ENCODE measurements around the gene STX16.

STX16 gene

GRCh38 chr20:58652606-58653294, 1.7 kb downstream of the STX16 start:
- no peak for DNase-seq

GRCh38 chr20:58654337-58654736, 3.3 kb downstream of the STX16 start:
- no peak for DNase-seq

- DNase-seq = no peak
These were observed 4.4 kb downstream of the STX16 start for GRCh38 chr20:58655328-58656107.

- DNase-seq = no peak
These were observed 5.7 kb downstream of the STX16 start for GRCh38 chr20:58656831-58657230.

- no peak for DNase-seq
These were observed 6.2 kb downstream of the STX16 start for GRCh38 chr20:58657262-58657661.

- no peak for DNase-seq
These were observed 6.9 kb downstream of the STX16 start for GRCh38 chr20:58657986-58658385.

- no peak for DNase-seq
These were observed 7.7 kb downstream of the STX16 start for GRCh38 chr20:58658760-58659159.

- DNase-seq = no peak
These were observed 8.8 kb downstream of the STX16 start for GRCh38 chr20:58659841-58660240.

GRCh38 chr20:58660855-58661597, 9.9 kb downstream of the STX16 start:
- DNase-seq = no peak

- DNase-seq = no peak
These were observed 10.8 kb downstream of the STX16 start for GRCh38 chr20:58661598-58662473.

- DNase-seq = no peak
These were observed 13.2 kb downstream of the STX16 start for GRCh38 chr20:58664331-58664730.

GRCh38 chr20:58664883-58665282, 13.8 kb downstream of the STX16 start:
- no peak for DNase-seq

GRCh38 chr20:58665606-58666005, 14.5 kb downstream of the STX16 start:
- peak in 5 of 51 donors; percentile 8 to 46 (median 19) for DNase-seq

GRCh38 chr20:58666702-58667101, 15.6 kb downstream of the STX16 start:
- no peak for DNase-seq

- DNase-seq = no peak
These were observed 16.9 kb downstream of the STX16 start for GRCh38 chr20:58667975-58668374.

- no peak for DNase-seq
These were observed 17.8 kb downstream of the STX16 start for GRCh38 chr20:58668901-58669286.

GRCh38 chr20:58669287-58670006, 18.4 kb downstream of the STX16 start:
- no peak for DNase-seq

- no peak for DNase-seq
These were observed 19.0 kb downstream of the STX16 start for GRCh38 chr20:58670102-58670501.

- no peak for DNase-seq
These were observed 19.6 kb downstream of the STX16 start for GRCh38 chr20:58670659-58671058.

GRCh38 chr20:58673119-58673518, 22.0 kb downstream of the STX16 start:
- DNase-seq = no peak

GRCh38 chr20:58675146-58675584, 24.1 kb downstream of the STX16 start:
- DNase-seq = no peak

Measured in hypothalamus (tissue), 51 donors.